Astrocyte (in vitro differentiated cells and primary cell): Measurements from ENCODE around the gene NXN.

Experiments
- CTCF ChIP-seq: IDR thresholded peaks from 2 replicates; pipeline ENCODE4 v1.5.1; 2011; ENCODE audit warnings: low read depth, mild to moderate bottlenecking, inconsistent platforms, low read length, moderate library complexity; ENCODE audit not compliant: insufficient read depth
- EZH2 ChIP-seq: IDR thresholded peaks from 2 replicates; pipeline ENCODE4 v1.6.1; 2012; ENCODE audit warnings: mild to moderate bottlenecking, low read length, inconsistent platforms; ENCODE audit not compliant: insufficient read depth

GRCh38 chr17:1026599-1026975, 47.0 kb upstream of the NXN start:
- TF ChIP-seq CTCF (no peak), EZH2 (no peak)
